ENCODE data around the gene KRTAP21-2. TPM values are rescaled to one million over a fixed set of nuclear protein-coding genes. Genes with fewer than 3 reads are reported as not detected.

Gene KRTAP21-2
- total RNA-seq, 1 donor from 2014 or later = not detected

GRCh38 chr21:30740462-30740861 is 6.6 kb downstream of the KRTAP21-2 start:
- H3K79me2 ChIP-seq (ENCODE audit: low read depth) = no peaks in the 10 kb centered on the region
- H3K9me3 ChIP-seq (ENCODE audit: low read depth) = peaks cover 5% of the 10 kb centered on the region
- no peaks in the 10 kb centered on the region for H3K4me1 ChIP-seq
- Mint-ChIP-seq H3K4me3 (no peak overlapping the region), H3K9me3 (no peaks in the 10 kb centered on the region), H3K36me3 (no peaks in the 10 kb centered on the region), H3K4me1 (no peaks in the 10 kb centered on the region), H3K27me3 (ENCODE audit: insufficient read depth, low read depth) (no peaks in the 10 kb centered on the region), H3K27ac (no peak overlapping the region)
- no peak overlapping the region for H3K4me2 ChIP-seq
- no peaks in the 10 kb centered on the region for H3K36me3 ChIP-seq
- DNase-seq (ENCODE audit: low spot score) = no peak
- TF ChIP-seq CTCF (IDR thresholded peaks at IDR 0.05) = no peak
- TF ChIP-seq EZH2 (IDR thresholded peaks at IDR 0.05) = no peak
- TF ChIP-seq EZH2phosphoT487 (IDR thresholded peaks at IDR 0.05) = no peak
- H4K20me1 ChIP-seq (ENCODE audit: low read depth) = no peaks in the 10 kb centered on the region
- H3F3A ChIP-seq (ENCODE audit: low read depth) = no peaks in the 10 kb centered on the region
- H3K4me3 ChIP-seq = no peak overlapping the region
- no peak overlapping the region for H3K27ac ChIP-seq
- no peak overlapping the region for H3K9ac ChIP-seq
- no peak overlapping the region for H2AFZ ChIP-seq (replicated peaks)
- H3K27me3 ChIP-seq = no peaks in the 10 kb centered on the region

DNA sequence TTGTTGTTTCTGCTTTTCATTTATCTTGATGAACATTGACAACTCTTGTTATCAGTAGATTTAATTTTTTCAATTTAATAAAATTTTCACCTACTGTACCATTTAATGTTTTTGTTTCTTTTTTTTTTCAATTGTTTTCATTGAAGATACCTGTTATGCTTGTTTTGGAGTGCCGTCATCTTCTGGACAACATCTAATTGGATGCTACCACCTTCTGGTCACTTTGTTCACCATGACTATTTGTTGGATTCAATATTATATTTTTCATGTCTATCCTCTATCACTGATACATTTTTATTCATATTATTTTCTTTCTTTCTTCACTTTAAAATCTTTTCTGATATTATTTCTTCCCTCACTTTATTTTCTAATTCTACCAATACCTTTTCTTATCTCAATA is 14.0 kb downstream of the KRTAP21-2 start:
- Histone ChIP-seq H3K36me3 (no peaks in the 10 kb centered on the region), H3K4me3 (no peak overlapping the region), H2AFZ (replicated peaks) (no peak overlapping the region), H3K9ac (no peak overlapping the region), H3K9me3 (ENCODE audit: low read depth) (no peaks in the 10 kb centered on the region), H3K4me1 (no peaks in the 10 kb centered on the region), H3F3A (ENCODE audit: low read depth) (no peaks in the 10 kb centered on the region), H3K27me3 (no peaks in the 10 kb centered on the region), H4K20me1 (ENCODE audit: low read depth) (no peaks in the 10 kb centered on the region), H3K79me2 (ENCODE audit: low read depth) (no peaks in the 10 kb centered on the region), H3K27ac (no peak overlapping the region), H3K4me2 (no peak overlapping the region)
- Mint-ChIP-seq H3K9me3 (peaks cover 2% of the 10 kb centered on the region), H3K27ac (no peak overlapping the region), H3K36me3 (no peaks in the 10 kb centered on the region), H3K27me3 (ENCODE audit: insufficient read depth, low read depth) (no peaks in the 10 kb centered on the region), H3K4me3 (no peak overlapping the region), H3K4me1 (no peaks in the 10 kb centered on the region)
- TF ChIP-seq EZH2 (IDR thresholded peaks at IDR 0.05) (no peak), EZH2phosphoT487 (IDR thresholded peaks at IDR 0.05) (no peak), CTCF (IDR thresholded peaks at IDR 0.05) (no peak)
- no peak for DNase-seq (ENCODE audit: low spot score)

GRCh38 chr21:30726726-30727125 is 20.3 kb downstream of the KRTAP21-2 start:
- H3K27me3 Mint-ChIP-seq (ENCODE audit: insufficient read depth, low read depth) = no peaks in the 10 kb centered on the region
- no peak overlapping the region for H3K27ac Mint-ChIP-seq
- Histone ChIP-seq H3K9me3 (ENCODE audit: low read depth) (no peaks in the 10 kb centered on the region), H3K27me3 (no peaks in the 10 kb centered on the region), H3F3A (ENCODE audit: low read depth) (no peaks in the 10 kb centered on the region), H3K4me3 (no peak overlapping the region), H2AFZ (replicated peaks) (no peak overlapping the region), H3K9ac (no peak overlapping the region), H3K79me2 (ENCODE audit: low read depth) (no peaks in the 10 kb centered on the region), H4K20me1 (ENCODE audit: low read depth) (no peaks in the 10 kb centered on the region), H3K36me3 (no peaks in the 10 kb centered on the region), H3K27ac (no peak overlapping the region), H3K4me2 (no peak overlapping the region), H3K4me1 (no peaks in the 10 kb centered on the region)
- no peak for DNase-seq (ENCODE audit: low spot score)
- H3K9me3 Mint-ChIP-seq = peaks cover 2% of the 10 kb centered on the region
- no peaks in the 10 kb centered on the region for H3K36me3 Mint-ChIP-seq
- no peaks in the 10 kb centered on the region for H3K4me1 Mint-ChIP-seq
- TF ChIP-seq EZH2phosphoT487 (IDR thresholded peaks at IDR 0.05) (no peak), CTCF (IDR thresholded peaks at IDR 0.05) (no peak), EZH2 (IDR thresholded peaks at IDR 0.05) (no peak)
- no peak overlapping the region for H3K4me3 Mint-ChIP-seq

All from neural progenitor cell (in vitro differentiated cells).